Upper lobe of left lung (tissue), 6 donors: ENCODE results near the gene NBL1. TPM values are rescaled to one million over a fixed set of nuclear protein-coding genes. Genes with fewer than 3 reads are reported as not detected.

Experiments used
- ATAC-seq, 2 donors: fragments of 200-7000 bp; cut with Tn5 transposase; one replicate each; pipeline ENCODE4 v1.9.1; 2022; ENCODE audit warnings: mild to moderate bottlenecking in 2 of 2, moderate library complexity in 2 of 2; ENCODE audit not compliant: low FRiP score in 2 of 2
- DNase-seq, 2 donors: peaks; one replicate each; pipeline ENCODE4 v3.0.0-alpha.2; 2019 to 2020
- H3K27ac ChIP-seq, 4 donors: fragments of 200-600 bp; sonication (generic); one replicate each; pipeline ENCODE4 v1.5.1; 2016 to 2019
- H3K27me3 ChIP-seq, 4 donors: fragments of 200-600 bp; sonication (generic); one replicate each; pipeline ENCODE4 v1.5.1; 2017 to 2019
- H3K36me3 ChIP-seq, 4 donors: fragments of 200-600 bp; sonication (generic); one replicate each; pipeline ENCODE4 v1.5.1; 2016 to 2019
- H3K4me1 ChIP-seq, 4 donors: fragments of 200-600 bp; sonication (generic); one replicate each; pipeline ENCODE4 v1.5.1; 2018 to 2019
- H3K4me3 ChIP-seq, 4 donors: fragments of 200-600 bp; sonication (generic); one replicate each; pipeline ENCODE4 v1.5.1; 2017 to 2019; ENCODE audit warnings: mild to moderate bottlenecking in 2 of 4, moderate library complexity in 1 of 4
- H3K9me3 ChIP-seq, 4 donors: fragments of 200-600 bp; sonication (generic); one replicate each; pipeline ENCODE4 v1.5.1; 2018 to 2019
- EP300 ChIP-seq, 4 donors: sonication (generic); formaldehyde crosslinking; IDR thresholded peaks; one replicate each; pipeline ENCODE4 v1.5.1; 2017; ENCODE audit warnings: antibody characterized with exemption in 4 of 4, control low read depth in 2 of 4
- POLR2A ChIP-seq, 4 donors: fragments of 450-650 bp; IDR thresholded peaks; one replicate each; pipeline ENCODE4 v1.5.1; 2016 to 2017; ENCODE audit warnings: antibody characterized with exemption in 4 of 4, mild to moderate bottlenecking in 2 of 4
- POLR2AphosphoS5 ChIP-seq, 2 donors: sonication (generic); formaldehyde crosslinking; IDR thresholded peaks; one replicate each; pipeline ENCODE4 v1.5.1; 2017; ENCODE audit warnings: antibody characterized with exemption in 2 of 2
- WGBS, 2 donors: methylation state at CpG; one replicate each; pipeline ENCODE4 v1.1.5; 2017 to 2018; 5-methylcytosine and 5-hydroxymethylcytosine counted together
- total RNA-seq, 6 donors: library from RNA; depleted of rRNA in 4 of 6; stranded (reverse); fragments of >200 nt in 4 of 6; gene quantifications; one replicate each; pipeline versions ENCODE4 v1.1.0 to v1.2.1, GENCODE V29; 2016 to 2021
- TF ChIP-seq, protein P1 (sequence below), 6 experiments: fragments of 450-650 bp in 4 of 6; fragments of 200-600 bp in 2 of 6; sonication (generic) in 2 of 6; IDR thresholded peaks; one replicate each; pipeline ENCODE4 v1.5.1; 2016 to 2019; ENCODE audit warnings: antibody characterized with exemption in 6 of 6
- donor health status: DM: no; HTN: no; CAD: no; lungs with moderate emphysema.
- donor health status: DM: no; HTN: yes; CAD: no; lungs with severe emphysema.

NBL1 gene
- total RNA-seq, 6 donors from 2014 or later, result 40.9 to 190 (median 105) TPM

DNA sequence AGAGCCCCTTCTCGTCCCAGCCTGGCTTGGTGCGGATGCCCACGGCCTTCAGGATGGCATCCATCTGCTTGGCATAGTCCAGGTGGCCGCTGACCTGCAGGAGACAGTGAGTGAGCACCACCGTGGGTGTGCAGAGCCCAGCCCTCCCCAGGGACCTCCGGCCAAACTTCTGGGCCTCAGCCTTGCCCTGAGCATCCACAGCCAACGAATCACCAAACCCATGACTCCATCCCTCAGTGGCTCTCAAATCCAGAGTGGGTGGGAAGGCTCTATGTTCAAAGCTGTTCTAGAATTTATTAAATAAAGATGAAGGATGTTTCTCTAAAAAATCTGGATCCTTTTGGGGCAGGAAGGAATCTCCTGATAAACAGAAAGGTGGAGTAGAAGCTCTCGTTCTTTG, 39.2 kb downstream of the NBL1 start:
- 87 to 88% methylated on average over 4 to 8 of the region's 8 CpGs for WGBS, 2 donors

DNA sequence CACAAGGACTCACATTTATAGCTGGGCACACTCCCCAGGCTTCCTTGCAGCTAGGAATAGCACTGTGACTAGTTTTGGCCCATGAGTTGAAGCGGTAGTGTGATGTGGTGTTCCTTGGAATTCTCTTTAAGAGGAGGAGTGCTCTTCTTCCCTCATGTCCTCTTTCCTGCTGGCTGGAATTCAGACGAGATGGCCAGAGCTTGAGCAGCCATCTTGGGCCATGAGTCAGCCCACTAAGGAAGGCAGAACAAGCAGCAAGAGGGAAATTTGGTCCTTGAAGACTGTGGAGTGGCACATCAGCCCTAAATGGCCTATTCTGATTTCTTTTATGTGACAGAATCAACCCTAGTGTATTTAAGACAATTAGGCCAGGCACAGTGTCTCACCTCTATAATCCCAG, 40.6 kb downstream of the NBL1 start:
- DNase-seq, result no peak
- no peaks in the 10 kb centered on the region for H3K27me3 ChIP-seq
- H3K4me1 ChIP-seq, result no peaks in the 10 kb centered on the region
- TF ChIP-seq, protein P1, sequence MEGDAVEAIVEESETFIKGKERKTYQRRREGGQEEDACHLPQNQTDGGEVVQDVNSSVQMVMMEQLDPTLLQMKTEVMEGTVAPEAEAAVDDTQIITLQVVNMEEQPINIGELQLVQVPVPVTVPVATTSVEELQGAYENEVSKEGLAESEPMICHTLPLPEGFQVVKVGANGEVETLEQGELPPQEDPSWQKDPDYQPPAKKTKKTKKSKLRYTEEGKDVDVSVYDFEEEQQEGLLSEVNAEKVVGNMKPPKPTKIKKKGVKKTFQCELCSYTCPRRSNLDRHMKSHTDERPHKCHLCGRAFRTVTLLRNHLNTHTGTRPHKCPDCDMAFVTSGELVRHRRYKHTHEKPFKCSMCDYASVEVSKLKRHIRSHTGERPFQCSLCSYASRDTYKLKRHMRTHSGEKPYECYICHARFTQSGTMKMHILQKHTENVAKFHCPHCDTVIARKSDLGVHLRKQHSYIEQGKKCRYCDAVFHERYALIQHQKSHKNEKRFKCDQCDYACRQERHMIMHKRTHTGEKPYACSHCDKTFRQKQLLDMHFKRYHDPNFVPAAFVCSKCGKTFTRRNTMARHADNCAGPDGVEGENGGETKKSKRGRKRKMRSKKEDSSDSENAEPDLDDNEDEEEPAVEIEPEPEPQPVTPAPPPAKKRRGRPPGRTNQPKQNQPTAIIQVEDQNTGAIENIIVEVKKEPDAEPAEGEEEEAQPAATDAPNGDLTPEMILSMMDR (IDR thresholded peaks at IDR 0.05), result no peak
- no peak for TF ChIP-seq POLR2A (IDR thresholded peaks at IDR 0.05)
- no peak for TF ChIP-seq POLR2AphosphoS5 (IDR thresholded peaks at IDR 0.05)
- TF ChIP-seq EP300 (IDR thresholded peaks at IDR 0.05), result no peak
- H3K9me3 ChIP-seq, result no peaks in the 10 kb centered on the region
- H3K36me3 ChIP-seq, result peaks cover 0 to 32% (median 3%) of the 10 kb centered on the region in 4 donors
- H3K4me3 ChIP-seq, result no peak overlapping the region
- no peak for ATAC-seq
- H3K27ac ChIP-seq, result no peak overlapping the region
- 90 to 94% methylated on average over 2 of the region's 2 CpGs for WGBS, 2 donors

More for the DNA sequence above, 39.2 kb downstream of the NBL1 start:
- Histone ChIP-seq H3K4me1 (no peaks in the 10 kb centered on the region), H3K9me3 (no peaks in the 10 kb centered on the region), H3K4me3 (no peak overlapping the region), H3K27ac (no peak overlapping the region), H3K27me3 (no peaks in the 10 kb centered on the region), H3K36me3 (peaks cover 0 to 29% (median 3%) of the 10 kb centered on the region in 4 donors)
- TF ChIP-seq, protein P1 (IDR thresholded peaks at IDR 0.05), result no peak
- no peak for TF ChIP-seq POLR2AphosphoS5 (IDR thresholded peaks at IDR 0.05)
- TF ChIP-seq EP300 (IDR thresholded peaks at IDR 0.05), result no peak
- no peak for TF ChIP-seq POLR2A (IDR thresholded peaks at IDR 0.05)
- ATAC-seq (no peak), DNase-seq (no peak)

DNA sequence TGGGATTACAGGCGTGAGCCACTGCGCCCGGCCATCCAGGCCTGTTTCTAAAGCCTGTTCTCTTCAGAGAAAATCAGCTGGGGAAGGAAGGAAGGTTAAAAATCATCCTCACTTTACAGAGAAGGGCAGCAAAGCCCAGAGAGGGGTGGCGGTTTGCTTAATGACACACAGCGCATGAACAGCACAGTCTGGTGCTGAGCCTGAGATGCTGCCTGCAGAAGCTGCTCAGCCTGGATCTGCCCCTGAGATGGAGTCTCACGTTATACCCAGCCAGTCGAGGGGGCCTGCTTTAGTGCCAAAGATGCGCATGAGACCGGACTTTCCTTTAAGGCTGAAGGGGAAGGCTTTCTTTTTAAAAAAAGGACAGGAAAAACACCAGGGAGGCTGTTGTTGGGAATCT, 41.9 kb downstream of the NBL1 start:
- no peak for ATAC-seq
- H3K36me3 ChIP-seq, result peaks cover 0 to 39% (median 3%) of the 10 kb centered on the region in 4 donors
- TF ChIP-seq POLR2A (IDR thresholded peaks at IDR 0.05) (no peak), EP300 (IDR thresholded peaks at IDR 0.05) (no peak), POLR2AphosphoS5 (IDR thresholded peaks at IDR 0.05) (no peak)
- TF ChIP-seq, protein P1 (IDR thresholded peaks at IDR 0.05), result no peak
- no peak overlapping the region for H3K4me3 ChIP-seq
- no peak overlapping the region for H3K27ac ChIP-seq
- 82% methylated on average over 9 of the region's 9 CpGs for WGBS, 2 donors
- DNase-seq, result no peak
- H3K9me3 ChIP-seq, result no peaks in the 10 kb centered on the region
- no peaks in the 10 kb centered on the region for H3K4me1 ChIP-seq
- no peaks in the 10 kb centered on the region for H3K27me3 ChIP-seq

DNA sequence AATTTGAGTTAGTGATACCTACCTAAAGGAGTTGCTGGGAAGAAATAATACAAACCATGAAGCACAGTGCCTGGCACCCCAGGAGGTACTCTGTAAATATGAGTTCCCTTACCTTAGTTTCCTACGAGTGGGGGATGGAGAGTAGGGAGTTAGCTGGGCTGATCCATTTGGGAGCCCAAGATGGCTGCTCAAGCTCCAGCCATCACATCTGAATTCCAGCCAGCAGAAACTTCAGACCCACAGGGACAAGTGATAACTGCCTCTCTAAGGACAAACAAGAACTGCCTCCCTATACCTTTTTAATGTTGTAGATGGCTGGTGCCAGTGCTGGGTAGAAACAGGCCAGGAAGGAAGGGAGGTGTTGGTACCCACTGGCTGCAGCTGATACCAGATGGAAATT, 43.3 kb downstream of the NBL1 start:
- WGBS, 2 donors, result 94 to 100% methylated on average over 1 of the region's 1 CpG
- Histone ChIP-seq H3K27me3 (no peaks in the 10 kb centered on the region), H3K4me1 (no peaks in the 10 kb centered on the region), H3K27ac (no peak overlapping the region), H3K9me3 (no peaks in the 10 kb centered on the region), H3K36me3 (peaks cover 0 to 44% (median 5%) of the 10 kb centered on the region in 4 donors), H3K4me3 (no peak overlapping the region)
- DNase-seq (no peak), ATAC-seq (no peak)
- TF ChIP-seq EP300 (IDR thresholded peaks at IDR 0.05) (no peak), POLR2A (IDR thresholded peaks at IDR 0.05) (no peak)
- TF ChIP-seq, protein P1 (IDR thresholded peaks at IDR 0.05), result no peak

DNA sequence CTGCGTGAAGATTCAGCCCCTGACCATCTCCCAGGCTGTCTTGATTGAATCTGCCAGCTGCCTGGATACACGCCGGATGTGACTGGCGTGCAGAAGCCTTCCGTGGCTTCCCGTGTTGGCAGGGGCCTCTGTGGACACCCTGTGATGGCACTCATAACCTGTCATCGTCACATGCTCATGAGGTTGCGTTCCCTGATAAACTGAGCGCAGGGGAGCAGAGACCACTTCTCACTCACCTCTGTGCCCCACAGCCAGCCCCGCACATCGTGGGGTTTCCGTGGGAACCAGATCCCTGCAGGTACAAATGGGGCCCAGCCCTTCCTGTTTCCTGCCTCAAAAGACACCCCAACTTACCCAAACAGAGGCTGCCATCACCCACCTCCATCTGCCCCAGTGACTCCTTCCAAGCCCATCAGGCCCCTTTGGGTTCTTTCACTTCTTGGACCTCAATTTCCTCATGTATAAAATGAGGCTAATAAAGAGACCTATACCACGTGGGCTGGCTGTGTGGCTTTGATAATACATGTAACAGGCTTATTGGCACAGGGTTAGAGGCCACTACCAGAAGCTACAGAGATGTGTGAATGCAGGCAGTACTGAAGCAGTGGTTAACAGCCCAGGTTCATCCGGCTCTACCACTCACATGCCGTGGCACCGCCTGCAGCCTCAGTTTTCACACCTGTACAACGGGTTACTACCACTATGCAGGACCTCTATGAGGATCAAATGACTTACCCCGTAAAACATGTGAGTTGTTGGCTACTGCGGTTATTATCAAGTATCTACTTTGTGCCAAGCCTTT, 44.1 kb downstream of the NBL1 start:
- Histone ChIP-seq H3K4me1 (no peaks in the 10 kb centered on the region), H3K9me3 (no peaks in the 10 kb centered on the region), H3K36me3 (peaks cover 0 to 35% (median 5%) of the 10 kb centered on the region in 4 donors), H3K4me3 (no peak overlapping the region), H3K27ac (no peak overlapping the region), H3K27me3 (no peaks in the 10 kb centered on the region)
- TF ChIP-seq EP300 (IDR thresholded peaks at IDR 0.05), result no peak
- DNase-seq, result peak in 1 of 2 donors; percentile 23
- WGBS, 2 donors, result 80 to 88% methylated on average over 19 of the region's 19 CpGs
- no peak for ATAC-seq
